ENCODE results near the gene BTAF1.
"Not testable (repeated sequence)": the region's sequence is repeated elsewhere in the genome, so short reads cannot be mapped to it uniquely, and the experiment has no call there.

Gene BTAF1

GRCh38 chr10:91980319-91980718 is 56.7 kb downstream of the BTAF1 start:
- DNase-seq, result no peak

GRCh38 chr10:91983416-91983815 is 59.8 kb downstream of the BTAF1 start:
- DNase-seq, result no peak

- DNase-seq, result no peak
Measured at GRCh38 chr10:91987397-91988037, 63.9 kb downstream of the BTAF1 start.

GRCh38 chr10:91992031-91992430 is 68.5 kb downstream of the BTAF1 start:
- no peak for DNase-seq

GRCh38 chr10:91996266-91996665 is 72.7 kb downstream of the BTAF1 start:
- DNase-seq, result no peak

GRCh38 chr10:92001581-92001980 is 78.0 kb downstream of the BTAF1 start:
- no peak for DNase-seq

GRCh38 chr10:92001995-92002394 is 78.4 kb downstream of the BTAF1 start:
- DNase-seq, result no peak

GRCh38 chr10:92003258-92003657 is 79.7 kb downstream of the BTAF1 start:
- no peak for DNase-seq

- DNase-seq, result no peak
Measured at GRCh38 chr10:92005978-92006377, 82.4 kb downstream of the BTAF1 start.

- DNase-seq, result no peak
Measured at GRCh38 chr10:92009445-92009844, 85.9 kb downstream of the BTAF1 start.

GRCh38 chr10:92010047-92010735 is 86.6 kb downstream of the BTAF1 start:
- no peak for DNase-seq

GRCh38 chr10:92011560-92012214 is 88.1 kb downstream of the BTAF1 start:
- DNase-seq, result no peak

GRCh38 chr10:92014620-92015019 is 91.0 kb downstream of the BTAF1 start:
- no peak for DNase-seq

- no peak for DNase-seq
Measured at GRCh38 chr10:92024700-92025099, 101.1 kb downstream of the BTAF1 start.

- DNase-seq, result not testable (repeated sequence)
Measured at GRCh38 chr10:92025340-92025739, 101.8 kb downstream of the BTAF1 start.

GRCh38 chr10:92027141-92027540 is 103.6 kb downstream of the BTAF1 start:
- no peak for DNase-seq

- DNase-seq, result no peak
Measured at GRCh38 chr10:92031580-92031979, 108.0 kb downstream of the BTAF1 start.

- not testable (repeated sequence) for DNase-seq
Measured at GRCh38 chr10:92033070-92033469, 109.5 kb downstream of the BTAF1 start.

- DNase-seq, result no peak
Measured at GRCh38 chr10:92038949-92039348, 115.4 kb downstream of the BTAF1 start.

GRCh38 chr10:92042541-92042940 is 119.0 kb downstream of the BTAF1 start:
- DNase-seq, result no peak

GRCh38 chr10:92045641-92046106 is 122.1 kb downstream of the BTAF1 start:
- DNase-seq, result no peak

- no peak for DNase-seq
Measured at GRCh38 chr10:92047215-92047614, 123.6 kb downstream of the BTAF1 start.

- no peak for DNase-seq
Measured at GRCh38 chr10:92052088-92052487, 128.5 kb downstream of the BTAF1 start.

GRCh38 chr10:92052741-92053140 is 129.2 kb downstream of the BTAF1 start:
- DNase-seq, result no peak
